GM21723 (cell line): ENCODE measurements around the gene LIN37.

ENCODE experiments used
- ATAC-seq: cut with Tn5 transposase; IDR thresholded peaks from one replicate; pipeline ENCODE4 v1.9.1; 2021; ENCODE audit warnings: mild to moderate bottlenecking, moderate library complexity; ENCODE audit not compliant: unreplicated experiment

The LIN37 gene

GRCh38 chr19:35751839-35752745, 3.7 kb downstream of the LIN37 start:
- no peak for ATAC-seq

- no peak for ATAC-seq
Observed at GRCh38 chr19:35752746-35753350, 4.5 kb downstream of the LIN37 start.

- no peak for ATAC-seq
Observed at GRCh38 chr19:35753634-35754369, 5.4 kb downstream of the LIN37 start.

GRCh38 chr19:35754370-35755130, 6.2 kb downstream of the LIN37 start:
- no peak for ATAC-seq

- ATAC-seq = no peak
Observed at GRCh38 chr19:35755131-35755549, 6.8 kb downstream of the LIN37 start.

GRCh38 chr19:35755550-35756376, 7.4 kb downstream of the LIN37 start:
- no peak for ATAC-seq

GRCh38 chr19:35756377-35757230, 8.2 kb downstream of the LIN37 start, which contains the start of gene HSPB6:
Gene HSPB6, minus strand, starts transcription at chr19:35757029. Its CDS starts 21 bp downstream, at chr19:35757008.
- no peak for ATAC-seq

GRCh38 chr19:35757231-35757748, 8.9 kb downstream of the LIN37 start:
- ATAC-seq = no peak

- peak; percentile 91 for ATAC-seq
Observed at GRCh38 chr19:35757749-35758608, 9.6 kb downstream of the LIN37 start, which contains the start of gene PROSER3. Gene PROSER3, plus strand, starts transcription at chr19:35758176. Its CDS starts 40 bp downstream, at chr19:35758216.

- ATAC-seq = no peak
Observed at GRCh38 chr19:35759697-35760096, 11.3 kb downstream of the LIN37 start.

- ATAC-seq = no peak
Observed at GRCh38 chr19:35760711-35761349, 12.5 kb downstream of the LIN37 start.

- no peak for ATAC-seq
Observed at GRCh38 chr19:35764432-35765315, 16.3 kb downstream of the LIN37 start.

- no peak for ATAC-seq
Observed at GRCh38 chr19:35766571-35767104, 18.3 kb downstream of the LIN37 start.

GRCh38 chr19:35767288-35768081, 19.1 kb downstream of the LIN37 start:
- no peak for ATAC-seq

GRCh38 chr19:35768082-35768421, 19.7 kb downstream of the LIN37 start:
- no peak for ATAC-seq
